Posterior vena cava (tissue), 2 donors: Measurements from ENCODE around the gene IBTK. TPM values are rescaled to one million over a fixed set of nuclear protein-coding genes. Genes with fewer than 3 reads are reported as not detected.
"Not testable (repeated sequence)": the region's sequence is repeated elsewhere in the genome, so short reads cannot be mapped to it uniquely, and the experiment has no call there.

ENCODE experiments used
- DNase-seq: peaks from one replicate; pipeline ENCODE4 v3.0.0-alpha.2; 2020; ENCODE audit warnings: low spot score
- intact Hi-C, 2 donors: fragments of 100-400 bp; cut with DNase I; formaldehyde crosslinking; loops; one replicate each; pipeline versions ENCODE4 v1.14.1 to v1.14.2; 2022 to 2023
- total RNA-seq, 2 donors: library from RNA; stranded (reverse); fragmentation: NEBNext Ultra II Directional; extraction: Animal tissue kit (Norgen Biotek cat#: 25700); gene quantifications; one replicate each; pipeline ENCODE4 v1.2.1, GENCODE V29; 2021
- donor health status: DM: yes; HTN: yes; CAD: no.
- donor health status: DM: yes; HTN: yes; CAD: no.

IBTK gene
- total RNA-seq, 2 donors from 2014 or later, result 32.2 to 35.6 TPM

DNA sequence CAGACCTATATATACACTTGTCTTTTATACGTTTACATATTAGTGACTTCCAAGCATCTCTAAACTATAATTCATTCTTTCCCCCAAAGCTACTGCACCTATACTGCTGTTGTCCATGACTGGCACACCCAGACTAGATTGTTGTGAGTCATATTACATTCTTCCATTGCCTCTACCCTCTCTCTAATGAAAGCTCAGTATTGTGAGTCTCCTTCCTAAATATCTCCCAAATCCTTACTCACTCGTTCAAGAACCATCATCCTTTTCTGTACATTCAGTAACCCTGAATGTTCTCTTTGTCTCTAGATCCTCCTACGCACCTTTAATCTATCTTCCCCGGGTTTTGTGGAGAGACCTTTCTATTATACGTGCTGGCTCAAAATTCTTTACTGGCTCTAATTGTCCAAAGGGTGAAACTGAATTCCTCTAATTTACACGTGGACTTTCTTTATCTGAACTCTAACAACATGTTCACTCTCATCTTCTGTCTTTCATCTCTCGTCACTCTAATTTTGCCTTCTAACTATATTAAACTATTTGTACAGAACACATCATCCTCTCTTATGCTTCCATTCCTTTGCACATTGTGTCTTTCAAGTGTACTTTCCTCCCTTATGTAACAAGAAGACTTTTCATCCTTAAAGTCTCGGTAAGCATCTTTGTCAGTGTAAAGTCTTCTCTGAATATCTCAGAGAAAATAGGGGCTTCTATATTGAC, 109.3 kb downstream of the IBTK start:
- intact Hi-C loops, result no loop called here

GRCh38 chr6:82131441-82131840, 116.1 kb downstream of the IBTK start:
- DNase-seq, result no peak
- intact Hi-C loops, result no loop called here

More for the DNA sequence above, 109.3 kb downstream of the IBTK start:
- no peak for DNase-seq

DNA sequence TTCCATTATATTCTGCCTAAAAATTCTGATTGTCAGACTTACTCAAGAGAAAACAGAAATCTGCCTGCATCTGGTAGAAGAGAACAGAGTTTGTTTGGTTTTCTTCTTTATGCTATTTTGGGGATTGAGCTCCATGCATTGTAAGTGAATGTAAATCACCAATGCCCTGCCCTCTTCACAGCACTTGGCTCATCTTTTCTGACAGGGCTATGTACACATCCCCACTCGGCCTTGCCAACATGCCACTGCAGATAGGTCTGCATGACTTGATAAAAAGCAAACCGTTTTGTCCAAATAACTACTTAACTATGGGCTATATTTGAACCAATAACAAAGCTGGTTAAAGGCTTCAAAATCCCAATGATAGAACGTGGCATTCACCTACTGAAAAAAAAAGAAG, 117.7 kb downstream of the IBTK start:
- intact Hi-C loops, result no loop called here
- no peak for DNase-seq

DNA sequence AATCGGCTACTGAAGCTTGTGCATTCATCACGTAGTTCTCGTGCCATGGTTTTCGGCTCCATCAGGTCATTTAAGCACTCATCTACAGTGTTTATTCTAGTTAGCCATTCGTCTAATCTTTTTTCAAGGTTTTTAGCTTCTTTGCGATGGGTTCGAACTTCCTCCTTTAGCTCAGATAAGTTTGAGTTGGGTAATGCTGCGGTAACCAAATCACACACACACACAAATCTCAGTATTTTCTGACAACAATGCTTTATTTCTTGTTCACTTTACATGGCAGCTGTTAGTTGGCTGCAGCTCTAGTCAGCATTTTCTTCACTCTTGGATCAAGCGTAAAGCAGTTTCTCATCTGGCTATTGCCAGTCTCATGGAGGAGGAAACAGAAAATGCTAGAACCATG, 118.6 kb downstream of the IBTK start:
- intact Hi-C loops, DNase-seq: not testable (repeated sequence)

DNA sequence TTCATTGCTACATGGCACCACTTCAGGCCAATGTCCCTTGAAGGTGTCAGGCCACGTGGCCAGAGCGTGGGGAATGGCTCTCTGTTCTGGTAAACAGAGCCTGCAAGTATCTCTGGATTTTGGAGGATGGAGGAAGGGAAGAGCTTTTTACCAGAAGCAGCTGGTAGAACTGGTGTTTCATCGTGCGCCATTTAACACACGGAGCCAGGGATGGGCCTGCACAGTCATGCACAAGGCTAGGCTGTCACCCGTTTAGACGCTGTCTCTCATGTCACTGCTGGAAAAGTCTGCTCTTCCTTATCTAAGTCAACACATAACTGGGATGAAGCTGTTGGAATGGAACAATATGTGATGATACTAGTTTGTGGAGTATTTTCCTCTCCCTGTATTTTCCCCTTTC, 123.9 kb downstream of the IBTK start:
- intact Hi-C loops, result no loop called here
- DNase-seq, result peak; percentile 40

Other genes starting within 250 kb of the IBTK start
- 10 to 100 TPM; 15.2 to 22.1 TPM for gene TPBG, start 116.1 kb upstream of the IBTK start, total RNA-seq